SK-N-SH (cell line): ENCODE measurements around the gene FAM76B. TPM values are rescaled to one million over a fixed set of nuclear protein-coding genes. Genes with fewer than 3 reads are reported as not detected.

Experiments used
- CTCF ChIA-PET: fragments of 300-600, 350-600 bp; formaldehyde crosslinking; extraction: SDS; loops from one replicate; lab custom pipeline; 2021; lab: Yijun Ruan, JAX
- POLR2A ChIA-PET: fragments of 350-600 bp; sonication (Branson Sonifier 250); formaldehyde crosslinking; extraction: SDS; loops from one replicate; lab custom pipeline; 2020; ENCODE audit warnings: antibody characterized with exemption, inconsistent platforms; lab: Yijun Ruan, JAX
- DNase-seq: peaks from one replicate; pipeline ENCODE4 v3.0.0; 2012
- H2AFZ ChIP-seq: fragments of 200-600 bp; sonication (generic); 2 replicates; pipeline ENCODE4 v1.8.1; 2016; ENCODE audit warnings: antibody characterized with exemption, mild to moderate bottlenecking, low read depth
- H3F3A ChIP-seq: fragments of 200-600 bp; sonication (generic); replicated peaks from 2 replicates; pipeline ENCODE3; 2016; ENCODE audit warnings: antibody characterized with exemption, mild to moderate bottlenecking; ENCODE audit not compliant: insufficient read depth
- H3K27ac ChIP-seq, 2 experiments: fragments of 200-500 bp in 1 of 2; fragments of 200-600 bp in 1 of 2; sonication (Bioruptor generic) in 1 of 2; sonication (generic), shearing (Covaris generic) in 1 of 2; 2 replicates each; pipeline versions ENCODE4 v1.5.1 to v1.6.1; 2014 to 2016; ENCODE audit warnings: low read depth in 2 of 2, inconsistent platforms in 1 of 2, low read length in 1 of 2, mild to moderate bottlenecking in 1 of 2, mixed read lengths in 1 of 2
- H3K27me3 ChIP-seq: fragments of 200-600 bp; sonication (generic), shearing (Covaris generic); 2 replicates; pipeline ENCODE4 v1.6.1; 2016; ENCODE audit warnings: mixed run types; ENCODE audit not compliant: insufficient read depth
- H3K36me3 ChIP-seq, 2 experiments: fragments of 200-500 bp in 1 of 2; fragments of 200-600 bp in 1 of 2; sonication (Bioruptor generic) in 1 of 2; sonication (generic) in 1 of 2; replicated peaks in 1 of 2; 2 replicates each; pipeline versions ENCODE3 to v1.5.1; 2014 to 2016; ENCODE audit warnings: low read length in 1 of 2, mild to moderate bottlenecking in 1 of 2; ENCODE audit not compliant: insufficient read depth in 2 of 2, control insufficient read depth in 1 of 2
- H3K4me1 ChIP-seq, 2 experiments: fragments of 200-500 bp in 1 of 2; fragments of 200-600 bp in 1 of 2; sonication (Bioruptor generic) in 1 of 2; sonication (generic), shearing (Covaris generic) in 1 of 2; 2 replicates each; pipeline versions ENCODE4 v1.5.1 to v1.6.1; 2014 to 2016; ENCODE audit warnings: low read depth in 1 of 2, low read length in 1 of 2, mixed run types in 1 of 2; ENCODE audit not compliant: insufficient read depth in 2 of 2, control insufficient read depth in 1 of 2
- H3K4me2 ChIP-seq: fragments of 200-600 bp; sonication (generic), shearing (Covaris generic); 2 replicates; pipeline ENCODE4 v1.6.1; 2017; ENCODE audit warnings: mixed run types
- H3K4me3 ChIP-seq, 2 experiments: fragments of 200-500 bp in 1 of 2; fragments of 200-600 bp in 1 of 2; sonication (Bioruptor generic) in 1 of 2; sonication (generic), shearing (Covaris generic) in 1 of 2; 2 replicates each; pipeline versions ENCODE4 v1.5.1 to v1.8.1; 2014 to 2016; ENCODE audit warnings: low read depth in 2 of 2, inconsistent platforms in 1 of 2, low read length in 1 of 2, mild to moderate bottlenecking in 1 of 2, mixed read lengths in 1 of 2, moderate library complexity in 1 of 2
- H3K79me2 ChIP-seq: fragments of 200-600 bp; sonication (generic); 2 replicates; pipeline ENCODE4 v1.8.1; 2017; ENCODE audit warnings: mild to moderate bottlenecking; ENCODE audit not compliant: insufficient read depth
- H3K9ac ChIP-seq: fragments of 200-600 bp; sonication (generic); 2 replicates; pipeline ENCODE4 v1.6.1; 2017; ENCODE audit warnings: mixed run types
- H3K9me2 ChIP-seq: fragments of 200-600 bp; sonication (generic); 2 replicates; pipeline ENCODE4 v1.6.1; 2017; ENCODE audit warnings: mixed run types
- H3K9me3 ChIP-seq: fragments of 200-600 bp; sonication (generic); 2 replicates; pipeline ENCODE4 v1.6.1; 2017; ENCODE audit warnings: mixed run types, mild to moderate bottlenecking, moderate library complexity
- H4K20me1 ChIP-seq: fragments of 200-600 bp; sonication (generic); 2 replicates; pipeline ENCODE4 v1.6.1; 2017; ENCODE audit warnings: mild to moderate bottlenecking, mixed run types; ENCODE audit not compliant: insufficient read depth
- CHD2 ChIP-seq: fragments of 150-350 bp; IDR thresholded peaks from 2 replicates; pipeline ENCODE4 v1.6.1; 2018; ENCODE audit warnings: low read length; ENCODE audit not compliant: partially characterized antibody
- EP300 ChIP-seq, 2 experiments: IDR thresholded peaks; 2 replicates each; pipeline versions ENCODE4 v1.4.0 to v1.6.1; 2012; ENCODE audit warnings: borderline replicate concordance in 1 of 2, low read depth in 1 of 2, low read length in 1 of 2
- FOSL2 ChIP-seq: IDR thresholded peaks from 2 replicates; pipeline ENCODE4 v1.4.0; 2012; ENCODE audit warnings: low read depth, mild to moderate bottlenecking, moderate library complexity, borderline replicate concordance
- GABPA ChIP-seq: IDR thresholded peaks from 2 replicates; pipeline ENCODE4 v1.4.0; 2012; ENCODE audit warnings: low read depth, mild to moderate bottlenecking
- GATA2 ChIP-seq: sonication (generic); formaldehyde crosslinking; IDR thresholded peaks from 2 replicates; pipeline ENCODE4 v1.5.0; 2020; ENCODE audit warnings: mild to moderate bottlenecking, missing genetic modification reagents
- JUND ChIP-seq: IDR thresholded peaks from 2 replicates; pipeline ENCODE4 v1.4.0; 2012
- MEF2A ChIP-seq: IDR thresholded peaks from 2 replicates; pipeline ENCODE4 v1.4.0; 2012; ENCODE audit warnings: low read depth, borderline replicate concordance
- MXI1 ChIP-seq: IDR thresholded peaks from 2 replicates; pipeline ENCODE4 v1.6.1; 2012; ENCODE audit warnings: mild to moderate bottlenecking, low read depth, low read length, improper control_type of control experiment
- NFIC ChIP-seq: IDR thresholded peaks from 2 replicates; pipeline ENCODE4 v1.4.0; 2012; ENCODE audit warnings: borderline replicate concordance
- RAD21 ChIP-seq: IDR thresholded peaks from 2 replicates; pipeline ENCODE4 v1.6.1; 2012; ENCODE audit warnings: mild to moderate bottlenecking, low read length
- RCOR1 ChIP-seq: fragments of 150-350 bp; IDR thresholded peaks from 2 replicates; pipeline ENCODE4 v1.6.1; 2017; ENCODE audit warnings: antibody characterized with exemption, low read length
- RFX5 ChIP-seq: IDR thresholded peaks from 2 replicates; pipeline ENCODE4 v1.6.1; 2012; ENCODE audit warnings: mild to moderate bottlenecking, improper control_type of control experiment, low read length
- RXRA ChIP-seq: IDR thresholded peaks from 2 replicates; pipeline ENCODE4 v1.4.0; 2012; ENCODE audit warnings: low read depth, mild to moderate bottlenecking, borderline replicate concordance
- SIN3A ChIP-seq: IDR thresholded peaks from 2 replicates; pipeline ENCODE4 v1.6.1; 2012; ENCODE audit warnings: low read depth, mild to moderate bottlenecking, low read length, moderate library complexity, borderline replicate concordance
- SMC3 ChIP-seq: IDR thresholded peaks from 2 replicates; pipeline ENCODE4 v1.6.1; 2012; ENCODE audit warnings: low read depth, low read length, improper control_type of control experiment
- TCF12 ChIP-seq: IDR thresholded peaks from 2 replicates; pipeline ENCODE4 v1.4.0; 2012
- YY1 ChIP-seq: IDR thresholded peaks from 2 replicates; pipeline ENCODE4 v1.4.0; 2012; ENCODE audit warnings: low read depth, mild to moderate bottlenecking
- WGBS: methylation state at CpG from one replicate; pipeline ENCODE4 v1.1.6; 2017; ENCODE audit warnings: low lambda C conversion rate; 5-methylcytosine and 5-hydroxymethylcytosine counted together
- polyA plus RNA-seq, 3 experiments: library from polyadenylated mRNA; depleted of rRNA; stranded (reverse); fragments of >200 nt; gene quantifications; 2 replicates each; pipeline ENCODE4 v1.2.3, GENCODE V29; 2012
- TF ChIP-seq, protein P1 (sequence below): IDR thresholded peaks from 2 replicates; pipeline ENCODE4; 2012
- TF ChIP-seq, protein P2 (sequence below): IDR thresholded peaks from 2 replicates; pipeline ENCODE4 v1.4.0; 2012; ENCODE audit warnings: low read depth, borderline replicate concordance

FAM76B gene
- polyA plus RNA-seq, 1 of the 3 experiments (the other 2 are of a cell fraction) = 15.4 TPM

DNA sequence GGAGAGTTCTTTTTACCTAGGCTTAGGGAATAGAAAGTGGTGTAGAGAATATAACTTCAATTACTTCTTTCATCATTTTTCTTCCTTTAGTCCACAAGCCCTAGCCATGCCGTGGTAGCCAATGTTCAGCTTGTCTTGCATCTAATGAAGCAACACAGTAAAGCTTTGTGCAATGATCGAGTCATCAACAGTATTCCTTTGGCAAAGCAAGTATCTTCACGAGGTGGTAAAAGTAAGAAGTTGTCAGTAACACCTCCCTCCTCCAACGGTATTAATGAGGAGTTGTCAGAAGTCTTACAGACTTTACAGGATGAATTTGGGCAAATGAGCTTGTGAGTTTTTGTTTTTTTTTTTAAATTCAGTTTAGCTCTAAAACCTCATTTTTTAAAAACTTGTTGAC lies 38.1 kb upstream of the FAM76B start:
- no peak overlapping the region for H3K4me2 ChIP-seq
- H3K36me3 ChIP-seq = peaks cover 67 to 74% of the 10 kb centered on the region in 2 experiments
- H3K9ac ChIP-seq = no peak overlapping the region
- no peaks in the 10 kb centered on the region for H3K9me2 ChIP-seq
- no peak overlapping the region for H3K27ac ChIP-seq
- no peak for DNase-seq
- no peak overlapping the region for H3K4me3 ChIP-seq
- H2AFZ ChIP-seq = no peak overlapping the region
- TF ChIP-seq FOSL2 (no peak), RAD21 (no peak), GATA2 (CRISPR knock-in tag) (no peak), GABPA (no peak), YY1 (no peak), RCOR1 (no peak), MXI1 (no peak), MEF2A (no peak), SIN3A (no peak), NFIC (no peak), JUND (no peak), RXRA (no peak), EP300 (IDR thresholded peaks at IDR 0.05; ENCODE audit: borderline replicate concordance in 1 of 2, low read depth in 1 of 2, low read length in 1 of 2) (no peak), CHD2 (no peak), RFX5 (no peak), SMC3 (no peak)
- TF ChIP-seq, protein P1, sequence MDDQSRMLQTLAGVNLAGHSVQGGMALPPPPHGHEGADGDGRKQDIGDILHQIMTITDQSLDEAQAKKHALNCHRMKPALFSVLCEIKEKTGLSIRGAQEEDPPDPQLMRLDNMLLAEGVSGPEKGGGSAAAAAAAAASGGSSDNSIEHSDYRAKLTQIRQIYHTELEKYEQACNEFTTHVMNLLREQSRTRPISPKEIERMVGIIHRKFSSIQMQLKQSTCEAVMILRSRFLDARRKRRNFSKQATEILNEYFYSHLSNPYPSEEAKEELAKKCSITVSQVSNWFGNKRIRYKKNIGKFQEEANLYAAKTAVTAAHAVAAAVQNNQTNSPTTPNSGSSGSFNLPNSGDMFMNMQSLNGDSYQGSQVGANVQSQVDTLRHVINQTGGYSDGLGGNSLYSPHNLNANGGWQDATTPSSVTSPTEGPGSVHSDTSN = no peak
- TF ChIP-seq, protein P2, sequence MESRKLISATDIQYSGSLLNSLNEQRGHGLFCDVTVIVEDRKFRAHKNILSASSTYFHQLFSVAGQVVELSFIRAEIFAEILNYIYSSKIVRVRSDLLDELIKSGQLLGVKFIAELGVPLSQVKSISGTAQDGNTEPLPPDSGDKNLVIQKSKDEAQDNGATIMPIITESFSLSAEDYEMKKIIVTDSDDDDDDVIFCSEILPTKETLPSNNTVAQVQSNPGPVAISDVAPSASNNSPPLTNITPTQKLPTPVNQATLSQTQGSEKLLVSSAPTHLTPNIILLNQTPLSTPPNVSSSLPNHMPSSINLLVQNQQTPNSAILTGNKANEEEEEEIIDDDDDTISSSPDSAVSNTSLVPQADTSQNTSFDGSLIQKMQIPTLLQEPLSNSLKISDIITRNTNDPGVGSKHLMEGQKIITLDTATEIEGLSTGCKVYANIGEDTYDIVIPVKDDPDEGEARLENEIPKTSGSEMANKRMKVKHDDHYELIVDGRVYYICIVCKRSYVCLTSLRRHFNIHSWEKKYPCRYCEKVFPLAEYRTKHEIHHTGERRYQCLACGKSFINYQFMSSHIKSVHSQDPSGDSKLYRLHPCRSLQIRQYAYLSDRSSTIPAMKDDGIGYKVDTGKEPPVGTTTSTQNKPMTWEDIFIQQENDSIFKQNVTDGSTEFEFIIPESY = no peak
- 96% methylated on average over 4 of the region's 4 CpGs for WGBS
- no peaks in the 10 kb centered on the region for H4K20me1 ChIP-seq
- H3K27me3 ChIP-seq = no peaks in the 10 kb centered on the region
- H3K79me2 ChIP-seq = no peaks in the 10 kb centered on the region
- peaks cover 35% of the 10 kb centered on the region for H3F3A ChIP-seq
- peaks cover 0 to 6% of the 10 kb centered on the region in 2 experiments; a peak in 3 of 4 replicates for H3K4me1 ChIP-seq
- POLR2A ChIA-PET = no interaction called here
- H3K9me3 ChIP-seq = no peaks in the 10 kb centered on the region
- CTCF ChIA-PET = interaction anchor here (0.6 to 2.2 kb wide), 4 partner anchors 8 to 1009 kb away, joined by 3 to 14 read pairs (median 4); no protein-coding TSS in a partner anchor

DNA sequence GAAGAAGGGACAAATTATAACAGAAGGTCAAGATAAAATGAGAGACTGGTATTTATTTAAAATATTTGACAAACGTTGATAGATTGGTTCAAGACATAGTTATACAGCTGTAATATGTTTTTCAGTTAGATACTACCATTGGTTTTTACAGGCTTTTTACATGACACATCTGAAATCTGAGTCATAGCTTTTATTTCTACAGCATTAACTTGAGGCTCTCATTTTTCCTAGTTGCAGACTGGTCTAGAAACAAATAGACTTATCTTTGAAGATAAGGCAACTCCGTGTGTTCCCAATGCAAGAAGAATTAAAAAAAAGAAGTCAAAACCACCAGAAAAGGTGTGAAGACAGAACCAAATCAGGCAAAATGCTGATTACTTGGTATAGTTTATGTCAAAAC lies 32.1 kb upstream of the FAM76B start:
- no peak overlapping the region for H3K4me3 ChIP-seq

More for the DNA sequence above, 32.1 kb upstream of the FAM76B start:
- Histone ChIP-seq H3K36me3 (peaks cover 56 to 75% of the 10 kb centered on the region in 2 experiments), H3K9ac (no peak overlapping the region), H3F3A (peaks cover 7% of the 10 kb centered on the region), H3K79me2 (no peaks in the 10 kb centered on the region), H3K9me3 (no peaks in the 10 kb centered on the region), H3K4me1 (no peaks in the 10 kb centered on the region), H3K9me2 (no peaks in the 10 kb centered on the region), H3K4me2 (no peak overlapping the region), H4K20me1 (no peaks in the 10 kb centered on the region), H3K27me3 (no peaks in the 10 kb centered on the region), H3K27ac (peak overlapping the region in 1 of 2 experiments; percentile 10; a peak in 1 of 4 replicates), H2AFZ (no peak overlapping the region)
- ChIA-PET CTCF (no interaction called here), POLR2A (no interaction called here)
- 42% methylated on average over 2 of the region's 2 CpGs for WGBS
- TF ChIP-seq NFIC (no peak), JUND (0 out of 2 replicates have a peak, but pooled peaks have one; percentile 17), FOSL2 (peak; percentile 49; the same call in 1 of the 2 replicates), TCF12 (peak; percentile 23; the same call in 1 of the 2 replicates)
- DNase-seq = no peak
